ENCODE measurements around the gene SLIT3. TPM values are rescaled to one million over a fixed set of nuclear protein-coding genes. Genes with fewer than 3 reads are reported as not detected.

Gene SLIT3
- 1.8 and 2.0 TPM in 2 replicates for total RNA-seq (2014; rRNA removed; shearing (Covaris generic))

GRCh38 chr5:169300468-169301385 is at the start of gene SLIT3:
SLIT3 (minus strand) TSS chr5:169301139; CDS start chr5:169300709, 430 bp downstream.
- H3K36me3 ChIP-seq, result no peaks in the 10 kb centered on the region
- no peak within 1 kb of the TSS for H3K27ac ChIP-seq
- no peaks in the 10 kb centered on the region for H3K4me1 ChIP-seq
- H3K9me3 ChIP-seq (replicated peaks), result no peaks in the 10 kb centered on the region
- H3K27me3 ChIP-seq, result peaks cover 12% of the 10 kb centered on the region; the same call in 1 of the 2 replicates
- no peak for DNase-seq
- no peak within 1 kb of the TSS for H3K4me3 ChIP-seq

- Histone ChIP-seq H3K36me3 (no peaks in the 10 kb centered on the region), H3K9me3 (replicated peaks) (no peaks in the 10 kb centered on the region), H3K4me1 (peaks cover 3% of the 10 kb centered on the region; the same call in 1 of the 2 replicates), H3K27me3 (no peaks in the 10 kb centered on the region; the same call in 1 of the 2 replicates), H3K27ac (no peak overlapping the region), H3K4me3 (no peak overlapping the region)
- DNase-seq, result no peak
Measured at GRCh38 chr5:169350016-169350415, 49.1 kb upstream of the SLIT3 start.

GRCh38 chr5:169347786-169348185 is 46.8 kb upstream of the SLIT3 start:
- H3K4me1 ChIP-seq, result peaks cover 3% of the 10 kb centered on the region; the same call in 1 of the 2 replicates
- H3K27me3 ChIP-seq, result no peaks in the 10 kb centered on the region; the same call in 1 of the 2 replicates
- H3K27ac ChIP-seq, result no peak overlapping the region
- no peak for DNase-seq
- no peak overlapping the region for H3K4me3 ChIP-seq
- no peaks in the 10 kb centered on the region for H3K9me3 ChIP-seq (replicated peaks)
- H3K36me3 ChIP-seq, result no peaks in the 10 kb centered on the region

- H3K4me1 ChIP-seq, result no peaks in the 10 kb centered on the region
- no peak overlapping the region for H3K27ac ChIP-seq
- DNase-seq, result no peak
- H3K4me3 ChIP-seq, result no peak overlapping the region
- no peaks in the 10 kb centered on the region for H3K36me3 ChIP-seq
- H3K9me3 ChIP-seq (replicated peaks), result no peaks in the 10 kb centered on the region
- H3K27me3 ChIP-seq, result no peaks in the 10 kb centered on the region; the same call in 1 of the 2 replicates
Measured at GRCh38 chr5:169344629-169345028, 43.7 kb upstream of the SLIT3 start.

- Histone ChIP-seq H3K27ac (no peak overlapping the region), H3K9me3 (replicated peaks) (no peaks in the 10 kb centered on the region), H3K4me3 (no peak overlapping the region), H3K36me3 (no peaks in the 10 kb centered on the region), H3K27me3 (no peaks in the 10 kb centered on the region; the same call in 1 of the 2 replicates), H3K4me1 (no peaks in the 10 kb centered on the region)
- no peak for DNase-seq
Measured at GRCh38 chr5:169343766-169344165, 42.8 kb upstream of the SLIT3 start.

GRCh38 chr5:169341556-169341955 is 40.6 kb upstream of the SLIT3 start:
- Histone ChIP-seq H3K9me3 (replicated peaks) (no peaks in the 10 kb centered on the region), H3K27ac (no peak overlapping the region), H3K27me3 (no peaks in the 10 kb centered on the region; the same call in 1 of the 2 replicates), H3K4me3 (no peak overlapping the region), H3K4me1 (no peaks in the 10 kb centered on the region), H3K36me3 (no peaks in the 10 kb centered on the region)
- no peak for DNase-seq

GRCh38 chr5:169339869-169340268 is 38.9 kb upstream of the SLIT3 start:
- Histone ChIP-seq H3K27ac (no peak overlapping the region), H3K9me3 (replicated peaks) (no peaks in the 10 kb centered on the region), H3K36me3 (no peaks in the 10 kb centered on the region), H3K27me3 (no peaks in the 10 kb centered on the region; the same call in 1 of the 2 replicates), H3K4me1 (no peaks in the 10 kb centered on the region), H3K4me3 (no peak overlapping the region)
- DNase-seq, result no peak

- H3K27ac ChIP-seq, result no peak overlapping the region
- DNase-seq, result no peak
Measured at GRCh38 chr5:169336242-169336641, 35.3 kb upstream of the SLIT3 start.

GRCh38 chr5:169335806-169336205 is 34.9 kb upstream of the SLIT3 start:
- no peak overlapping the region for H3K4me3 ChIP-seq

More at GRCh38 chr5:169336242-169336641, 35.3 kb upstream of the SLIT3 start:
- no peaks in the 10 kb centered on the region for H3K27me3 ChIP-seq
- no peaks in the 10 kb centered on the region for H3K4me1 ChIP-seq
- no peaks in the 10 kb centered on the region for H3K36me3 ChIP-seq
- no peak overlapping the region for H3K4me3 ChIP-seq
- H3K9me3 ChIP-seq (replicated peaks), result no peaks in the 10 kb centered on the region

GRCh38 chr5:169333518-169333917 is 32.6 kb upstream of the SLIT3 start:
- H3K27ac ChIP-seq, result no peak overlapping the region
- H3K27me3 ChIP-seq, result no peaks in the 10 kb centered on the region
- H3K36me3 ChIP-seq, result no peaks in the 10 kb centered on the region
- H3K9me3 ChIP-seq (replicated peaks), result no peaks in the 10 kb centered on the region
- no peak for DNase-seq
- no peaks in the 10 kb centered on the region for H3K4me1 ChIP-seq
- H3K4me3 ChIP-seq, result no peak overlapping the region

More at GRCh38 chr5:169335806-169336205, 34.9 kb upstream of the SLIT3 start:
- no peaks in the 10 kb centered on the region for H3K4me1 ChIP-seq
- H3K27me3 ChIP-seq, result no peaks in the 10 kb centered on the region
- no peak for DNase-seq
- H3K27ac ChIP-seq, result no peak overlapping the region
- H3K36me3 ChIP-seq, result no peaks in the 10 kb centered on the region
- no peaks in the 10 kb centered on the region for H3K9me3 ChIP-seq (replicated peaks)

- Histone ChIP-seq H3K36me3 (no peaks in the 10 kb centered on the region), H3K4me1 (no peaks in the 10 kb centered on the region), H3K27me3 (no peaks in the 10 kb centered on the region), H3K27ac (no peak overlapping the region), H3K9me3 (replicated peaks) (no peaks in the 10 kb centered on the region), H3K4me3 (no peak overlapping the region)
- no peak for DNase-seq
Measured at GRCh38 chr5:169331292-169331852, 30.4 kb upstream of the SLIT3 start.

- no peaks in the 10 kb centered on the region for H3K4me1 ChIP-seq
- H3K9me3 ChIP-seq (replicated peaks), result no peaks in the 10 kb centered on the region
- no peak for DNase-seq
Measured at GRCh38 chr5:169328401-169328800, 27.5 kb upstream of the SLIT3 start.

GRCh38 chr5:169325273-169325672 is 24.3 kb upstream of the SLIT3 start:
- H3K27me3 ChIP-seq, result no peaks in the 10 kb centered on the region
- no peak for DNase-seq
- no peaks in the 10 kb centered on the region for H3K36me3 ChIP-seq
- H3K4me3 ChIP-seq, result no peak overlapping the region
- H3K9me3 ChIP-seq (replicated peaks), result no peaks in the 10 kb centered on the region
- no peaks in the 10 kb centered on the region for H3K4me1 ChIP-seq
- no peak overlapping the region for H3K27ac ChIP-seq

More at GRCh38 chr5:169328401-169328800, 27.5 kb upstream of the SLIT3 start:
- H3K36me3 ChIP-seq, result no peaks in the 10 kb centered on the region
- H3K27ac ChIP-seq, result no peak overlapping the region
- no peak overlapping the region for H3K4me3 ChIP-seq
- no peaks in the 10 kb centered on the region for H3K27me3 ChIP-seq

GRCh38 chr5:169318556-169318955 is 17.6 kb upstream of the SLIT3 start:
- no peak for DNase-seq
- Histone ChIP-seq H3K4me3 (no peak overlapping the region), H3K27ac (no peak overlapping the region), H3K4me1 (no peaks in the 10 kb centered on the region), H3K9me3 (replicated peaks) (no peaks in the 10 kb centered on the region), H3K27me3 (no peaks in the 10 kb centered on the region), H3K36me3 (no peaks in the 10 kb centered on the region)

GRCh38 chr5:169307646-169308045 is 6.7 kb upstream of the SLIT3 start:
- Histone ChIP-seq H3K4me3 (no peak overlapping the region), H3K27me3 (peaks cover 9% of the 10 kb centered on the region; the same call in 1 of the 2 replicates), H3K27ac (no peak overlapping the region), H3K9me3 (replicated peaks) (no peaks in the 10 kb centered on the region), H3K4me1 (no peaks in the 10 kb centered on the region), H3K36me3 (no peaks in the 10 kb centered on the region)
- DNase-seq, result no peak
